ENCODE measurements around the gene ADCYAP1.
A peak's percentile ranks its signal among the peaks of the same experiment; 100 is the strongest.

The ADCYAP1 gene

GRCh38 chr18:944440-944839, 39.8 kb downstream of the ADCYAP1 start:
- no peak for DNase-seq

DNA sequence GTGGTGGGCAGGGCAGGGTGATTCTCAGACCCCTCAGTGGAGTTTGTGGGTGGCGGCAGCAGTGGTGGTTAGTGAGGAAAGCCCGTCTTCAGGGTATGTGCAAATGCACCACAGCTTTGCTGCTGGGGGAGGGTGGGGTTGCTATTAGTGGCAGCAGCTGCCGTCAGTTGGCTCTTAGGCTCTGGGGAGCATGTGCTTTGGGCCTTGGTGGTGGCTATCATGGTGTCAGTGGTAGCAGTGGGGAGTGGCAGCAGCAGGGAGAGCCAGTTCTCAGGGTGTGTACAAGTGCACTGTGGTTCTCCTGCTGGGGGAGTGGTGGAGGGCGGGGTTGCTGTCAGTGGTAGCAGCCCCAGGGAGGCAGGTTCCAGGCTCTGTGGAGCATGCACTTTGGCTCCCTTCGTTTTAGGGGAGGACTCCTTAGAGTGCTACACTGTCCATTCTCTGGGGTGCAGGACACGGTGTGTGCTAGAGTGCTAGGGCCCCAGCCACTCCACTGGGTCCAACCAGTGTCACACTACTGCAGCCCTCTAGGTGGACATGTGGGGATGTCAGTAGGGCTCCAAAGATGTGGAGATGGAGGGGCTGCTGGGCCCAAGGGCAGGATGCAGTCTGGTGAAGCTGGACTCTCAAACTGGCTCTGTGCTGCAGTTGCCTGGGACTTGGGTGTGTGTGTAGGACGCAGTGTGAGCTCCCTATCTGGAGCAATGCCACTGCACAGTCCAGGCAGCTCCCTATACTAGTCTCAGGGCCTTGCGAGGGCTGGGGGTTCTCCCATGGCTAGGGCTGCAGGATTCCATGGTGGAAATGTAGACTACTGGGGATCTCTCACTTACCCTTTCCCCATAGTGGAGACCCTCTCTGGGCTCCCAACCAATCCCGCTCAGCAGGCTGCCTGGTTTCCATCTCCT, 45.3 kb downstream of the ADCYAP1 start:
- no peak overlapping the region for H3K4me3 Mint-ChIP-seq
- no peaks in the 10 kb centered on the region for H3K9me3 Mint-ChIP-seq
- peaks cover 16% of the 10 kb centered on the region for H3K27me3 Mint-ChIP-seq (ENCODE audit: low read depth, poor library complexity)
- DNase-seq = no peak
- peak overlapping the region; percentile 17 for H3K27ac Mint-ChIP-seq
- TF ChIP-seq, protein P1, sequence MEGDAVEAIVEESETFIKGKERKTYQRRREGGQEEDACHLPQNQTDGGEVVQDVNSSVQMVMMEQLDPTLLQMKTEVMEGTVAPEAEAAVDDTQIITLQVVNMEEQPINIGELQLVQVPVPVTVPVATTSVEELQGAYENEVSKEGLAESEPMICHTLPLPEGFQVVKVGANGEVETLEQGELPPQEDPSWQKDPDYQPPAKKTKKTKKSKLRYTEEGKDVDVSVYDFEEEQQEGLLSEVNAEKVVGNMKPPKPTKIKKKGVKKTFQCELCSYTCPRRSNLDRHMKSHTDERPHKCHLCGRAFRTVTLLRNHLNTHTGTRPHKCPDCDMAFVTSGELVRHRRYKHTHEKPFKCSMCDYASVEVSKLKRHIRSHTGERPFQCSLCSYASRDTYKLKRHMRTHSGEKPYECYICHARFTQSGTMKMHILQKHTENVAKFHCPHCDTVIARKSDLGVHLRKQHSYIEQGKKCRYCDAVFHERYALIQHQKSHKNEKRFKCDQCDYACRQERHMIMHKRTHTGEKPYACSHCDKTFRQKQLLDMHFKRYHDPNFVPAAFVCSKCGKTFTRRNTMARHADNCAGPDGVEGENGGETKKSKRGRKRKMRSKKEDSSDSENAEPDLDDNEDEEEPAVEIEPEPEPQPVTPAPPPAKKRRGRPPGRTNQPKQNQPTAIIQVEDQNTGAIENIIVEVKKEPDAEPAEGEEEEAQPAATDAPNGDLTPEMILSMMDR (IDR thresholded peaks at IDR 0.05) = no peak
- H3K36me3 Mint-ChIP-seq (ENCODE audit: low read depth) = no peaks in the 10 kb centered on the region
- H3K4me1 Mint-ChIP-seq = peaks cover 12% of the 10 kb centered on the region

More at GRCh38 chr18:944440-944839, 39.8 kb downstream of the ADCYAP1 start:
- TF ChIP-seq, protein P1 (IDR thresholded peaks at IDR 0.05) = no peak
- Mint-ChIP-seq H3K9me3 (no peaks in the 10 kb centered on the region), H3K27ac (no peak overlapping the region), H3K36me3 (ENCODE audit: low read depth) (no peaks in the 10 kb centered on the region), H3K4me1 (no peaks in the 10 kb centered on the region), H3K27me3 (ENCODE audit: low read depth, poor library complexity) (peaks cover 14% of the 10 kb centered on the region), H3K4me3 (no peak overlapping the region)

- peaks cover 12% of the 10 kb centered on the region for H3K4me1 Mint-ChIP-seq
- DNase-seq = no peak
- peaks cover 14% of the 10 kb centered on the region for H3K27me3 Mint-ChIP-seq (ENCODE audit: low read depth, poor library complexity)
- no peak overlapping the region for H3K4me3 Mint-ChIP-seq
- H3K36me3 Mint-ChIP-seq (ENCODE audit: low read depth) = no peaks in the 10 kb centered on the region
- no peaks in the 10 kb centered on the region for H3K9me3 Mint-ChIP-seq
- H3K27ac Mint-ChIP-seq = peak overlapping the region; percentile 34
- TF ChIP-seq, protein P1 (IDR thresholded peaks at IDR 0.05) = no peak
These were observed 46.3 kb downstream of the ADCYAP1 start for GRCh38 chr18:950882-951495.

- Mint-ChIP-seq H3K9me3 (no peaks in the 10 kb centered on the region), H3K27ac (no peak overlapping the region), H3K36me3 (ENCODE audit: low read depth) (no peaks in the 10 kb centered on the region), H3K4me1 (peaks cover 10% of the 10 kb centered on the region), H3K27me3 (ENCODE audit: low read depth, poor library complexity) (peaks cover 5% of the 10 kb centered on the region), H3K4me3 (no peak overlapping the region)
- no peak for DNase-seq
- TF ChIP-seq, protein P1 (IDR thresholded peaks at IDR 0.05) = no peak
These were observed 50.9 kb downstream of the ADCYAP1 start for GRCh38 chr18:955384-956066.

- no peak overlapping the region for H3K27ac Mint-ChIP-seq
- TF ChIP-seq, protein P1 (IDR thresholded peaks at IDR 0.05) = no peak
- peaks cover 5% of the 10 kb centered on the region for H3K4me1 Mint-ChIP-seq
- H3K27me3 Mint-ChIP-seq (ENCODE audit: low read depth, poor library complexity) = peaks cover 6% of the 10 kb centered on the region
- no peaks in the 10 kb centered on the region for H3K36me3 Mint-ChIP-seq (ENCODE audit: low read depth)
- H3K4me3 Mint-ChIP-seq = no peak overlapping the region
- no peak for DNase-seq
- H3K9me3 Mint-ChIP-seq = no peaks in the 10 kb centered on the region
These were observed 53.2 kb downstream of the ADCYAP1 start for GRCh38 chr18:957829-958228.
